Thyroid gland (tissue), 4 donors: ENCODE measurements around the gene FGGY. TPM values are rescaled to one million over a fixed set of nuclear protein-coding genes. Genes with fewer than 3 reads are reported as not detected.

ENCODE experiments used
- DNase-seq, 2 donors: peaks; one replicate each; pipeline ENCODE4 v3.0.0-alpha.2; 2019
- H3K27ac ChIP-seq, 3 donors: fragments of 200-600 bp; sonication (generic); 1 replicate in 2 of 3; 2 replicates in 1 of 3; pipeline ENCODE4 v1.5.1; 2016 to 2019; ENCODE audit warnings: mild to moderate bottlenecking in 1 of 3, moderate library complexity in 1 of 3
- H3K27me3 ChIP-seq: fragments of 200-600 bp; sonication (generic); one replicate; pipeline ENCODE4 v1.5.1; 2019
- H3K36me3 ChIP-seq, 2 donors: fragments of 200-600 bp; sonication (generic); one replicate each; pipeline ENCODE4 v1.5.1; 2016 to 2019
- H3K4me1 ChIP-seq, 2 donors: fragments of 200-600 bp; sonication (generic); one replicate each; pipeline ENCODE4 v1.5.1; 2017 to 2019
- H3K4me3 ChIP-seq, 3 donors: fragments of 200-600 bp; sonication (generic); replicated peaks in 1 of 3; 1 replicate in 2 of 3; 2 replicates in 1 of 3; pipeline ENCODE4 v1.5.1; 2016; ENCODE audit warnings: mild to moderate bottlenecking in 1 of 3
- H3K9me3 ChIP-seq: fragments of 200-600 bp; sonication (generic); one replicate; pipeline ENCODE4 v1.5.1; 2017
- POLR2A ChIP-seq, 2 donors: fragments of 450-650 bp; IDR thresholded peaks; one replicate each; pipeline ENCODE4 v1.6.1; 2017; ENCODE audit warnings: antibody characterized with exemption in 2 of 2, mild to moderate bottlenecking in 2 of 2, moderate library complexity in 1 of 2
- WGBS, 2 donors: methylation state at CpG; one replicate each; pipeline ENCODE4 v1.1.5; 2017; 5-methylcytosine and 5-hydroxymethylcytosine counted together
- intact Hi-C: fragments of 100-400 bp; cut with DNase I; formaldehyde crosslinking; loops from one replicate; pipeline ENCODE4 v1.15.1; 2023
- total RNA-seq, 4 donors: library from RNA; depleted of rRNA; stranded (reverse); fragments of >200 nt; gene quantifications; one replicate each; pipeline ENCODE4 v1.2.3, GENCODE V29; 2016
- TF ChIP-seq, protein P1 (sequence below), 6 experiments: fragments of 200-600 bp in 3 of 6; fragments of 450-650 bp in 3 of 6; sonication (generic) in 3 of 6; IDR thresholded peaks; one replicate each; pipeline ENCODE4 v1.5.1; 2016 to 2019; ENCODE audit warnings: antibody characterized with exemption in 6 of 6, mild to moderate bottlenecking in 2 of 6, inconsistent platforms in 1 of 6, moderate library complexity in 1 of 6

FGGY gene
- total RNA-seq, 4 donors from 2014 or later = 24.6 to 46.1 (median 36.4) TPM

DNA sequence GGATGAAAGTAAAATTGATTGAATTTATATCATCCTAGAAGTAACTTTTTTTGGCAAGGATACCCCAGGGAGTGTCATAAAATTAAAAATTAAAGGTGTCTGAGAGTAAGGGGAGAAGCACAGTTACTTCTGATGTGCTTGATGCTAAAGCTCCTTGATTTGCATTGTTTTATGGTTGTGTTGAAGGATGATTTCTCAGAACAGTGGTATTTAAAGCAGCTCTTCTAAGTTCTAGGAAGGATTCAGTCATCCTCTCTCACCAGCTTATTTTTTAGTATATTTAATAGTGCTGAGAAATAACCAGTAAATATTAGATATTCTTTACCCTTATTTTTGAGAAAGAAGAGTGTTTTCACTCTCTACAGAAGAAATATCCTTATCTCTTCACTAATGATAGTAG is 93.0 kb downstream of the FGGY start:
- no peaks in the 10 kb centered on the region for H3K27me3 ChIP-seq
- peaks cover 15 to 20% of the 10 kb centered on the region in 2 donors for H3K4me1 ChIP-seq
- H3K36me3 ChIP-seq = no peaks in the 10 kb centered on the region
- no peaks in the 10 kb centered on the region for H3K9me3 ChIP-seq
- DNase-seq = no peak
- no peak for TF ChIP-seq POLR2A (IDR thresholded peaks at IDR 0.05)
- TF ChIP-seq, protein P1, sequence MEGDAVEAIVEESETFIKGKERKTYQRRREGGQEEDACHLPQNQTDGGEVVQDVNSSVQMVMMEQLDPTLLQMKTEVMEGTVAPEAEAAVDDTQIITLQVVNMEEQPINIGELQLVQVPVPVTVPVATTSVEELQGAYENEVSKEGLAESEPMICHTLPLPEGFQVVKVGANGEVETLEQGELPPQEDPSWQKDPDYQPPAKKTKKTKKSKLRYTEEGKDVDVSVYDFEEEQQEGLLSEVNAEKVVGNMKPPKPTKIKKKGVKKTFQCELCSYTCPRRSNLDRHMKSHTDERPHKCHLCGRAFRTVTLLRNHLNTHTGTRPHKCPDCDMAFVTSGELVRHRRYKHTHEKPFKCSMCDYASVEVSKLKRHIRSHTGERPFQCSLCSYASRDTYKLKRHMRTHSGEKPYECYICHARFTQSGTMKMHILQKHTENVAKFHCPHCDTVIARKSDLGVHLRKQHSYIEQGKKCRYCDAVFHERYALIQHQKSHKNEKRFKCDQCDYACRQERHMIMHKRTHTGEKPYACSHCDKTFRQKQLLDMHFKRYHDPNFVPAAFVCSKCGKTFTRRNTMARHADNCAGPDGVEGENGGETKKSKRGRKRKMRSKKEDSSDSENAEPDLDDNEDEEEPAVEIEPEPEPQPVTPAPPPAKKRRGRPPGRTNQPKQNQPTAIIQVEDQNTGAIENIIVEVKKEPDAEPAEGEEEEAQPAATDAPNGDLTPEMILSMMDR (IDR thresholded peaks at IDR 0.05) = no peak
- no peak overlapping the region for H3K27ac ChIP-seq
- intact Hi-C loops = no loop called here
- H3K4me3 ChIP-seq = no peak overlapping the region

DNA sequence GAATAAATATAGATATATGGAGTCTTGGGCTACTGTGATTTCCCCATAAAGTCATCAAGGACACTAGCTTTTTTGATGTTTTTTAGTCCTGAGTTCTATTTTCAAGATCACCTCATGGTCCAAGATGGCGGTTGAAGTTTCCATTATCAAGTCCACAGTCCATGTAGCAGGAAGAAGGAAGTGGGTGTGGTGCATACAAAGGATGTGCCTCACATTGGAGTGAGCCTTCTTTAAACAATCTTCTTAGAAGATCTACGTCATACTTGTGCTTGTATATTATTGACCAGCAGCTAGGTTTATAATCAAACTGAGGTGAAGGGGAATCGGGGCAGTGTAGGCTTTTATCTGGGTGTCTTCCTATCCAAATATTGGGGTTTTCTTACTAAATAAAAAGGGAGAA is 93.4 kb downstream of the FGGY start:
- Histone ChIP-seq H3K27ac (no peak overlapping the region), H3K4me3 (no peak overlapping the region), H3K4me1 (peaks cover 15 to 20% of the 10 kb centered on the region in 2 donors), H3K36me3 (no peaks in the 10 kb centered on the region), H3K9me3 (no peaks in the 10 kb centered on the region), H3K27me3 (no peaks in the 10 kb centered on the region)
- WGBS, 2 donors = 92 to 93% methylated on average over 3 of the region's 3 CpGs
- TF ChIP-seq, protein P1 (IDR thresholded peaks at IDR 0.05) = no peak
- no peak for TF ChIP-seq POLR2A (IDR thresholded peaks at IDR 0.05)
- DNase-seq = no peak
- intact Hi-C loops = no loop called here

DNA sequence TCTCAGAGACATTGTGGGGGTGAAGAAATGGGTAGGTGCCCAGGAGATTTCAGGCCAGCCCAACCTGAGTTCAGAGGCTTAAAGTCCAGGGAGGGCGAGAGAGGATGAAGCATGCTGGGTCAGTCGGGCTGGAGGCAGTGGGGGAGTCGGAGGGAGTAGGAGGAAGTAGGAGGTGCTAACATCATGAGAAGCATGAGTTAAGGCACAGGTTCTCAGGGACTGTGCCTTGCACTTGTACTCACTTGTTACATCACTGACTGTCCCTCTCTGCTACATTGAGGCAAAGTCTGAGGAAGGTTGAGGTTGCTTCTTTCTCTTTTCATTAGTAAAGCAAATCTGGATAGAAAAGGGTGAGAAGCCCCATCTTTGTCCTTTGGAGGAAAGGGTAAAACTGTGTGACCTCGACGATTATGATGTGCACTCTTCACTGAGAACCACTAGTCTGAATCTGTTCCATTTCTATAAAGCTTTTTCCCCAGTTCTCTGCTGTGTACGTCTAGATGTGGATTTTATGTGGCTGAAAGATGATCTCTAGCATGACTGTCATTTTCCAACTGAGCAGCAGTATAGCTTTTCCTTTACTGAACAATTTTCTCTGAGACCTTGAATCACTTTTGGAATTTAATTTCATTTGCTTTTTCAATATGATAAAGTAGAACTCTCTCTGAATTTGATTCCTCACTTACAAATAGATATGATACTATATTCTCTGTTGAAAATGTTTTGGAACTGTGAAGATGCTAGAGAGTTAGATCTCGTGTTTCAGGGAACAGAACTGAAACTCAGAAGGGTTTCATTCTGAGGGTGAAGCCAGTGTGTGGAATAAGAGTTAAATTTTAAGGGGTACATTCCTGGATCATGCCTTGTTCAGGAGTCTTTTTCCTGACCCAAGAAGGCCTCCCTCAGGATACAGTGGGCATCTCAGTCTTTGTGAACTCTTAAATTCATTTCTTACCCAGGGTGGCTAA is 94.6 kb downstream of the FGGY start:
- no peak overlapping the region for H3K27ac ChIP-seq
- WGBS, 2 donors = 82 to 88% methylated on average over 7 of the region's 7 CpGs
- no peak overlapping the region for H3K4me3 ChIP-seq
- no peaks in the 10 kb centered on the region for H3K27me3 ChIP-seq
- DNase-seq = no peak
- H3K9me3 ChIP-seq = no peaks in the 10 kb centered on the region
- H3K4me1 ChIP-seq = peaks cover 15 to 20% of the 10 kb centered on the region in 2 donors
- TF ChIP-seq POLR2A (IDR thresholded peaks at IDR 0.05) = no peak
- TF ChIP-seq, protein P1 (IDR thresholded peaks at IDR 0.05) = no peak
- H3K36me3 ChIP-seq = no peaks in the 10 kb centered on the region
- intact Hi-C loops = no loop called here

DNA sequence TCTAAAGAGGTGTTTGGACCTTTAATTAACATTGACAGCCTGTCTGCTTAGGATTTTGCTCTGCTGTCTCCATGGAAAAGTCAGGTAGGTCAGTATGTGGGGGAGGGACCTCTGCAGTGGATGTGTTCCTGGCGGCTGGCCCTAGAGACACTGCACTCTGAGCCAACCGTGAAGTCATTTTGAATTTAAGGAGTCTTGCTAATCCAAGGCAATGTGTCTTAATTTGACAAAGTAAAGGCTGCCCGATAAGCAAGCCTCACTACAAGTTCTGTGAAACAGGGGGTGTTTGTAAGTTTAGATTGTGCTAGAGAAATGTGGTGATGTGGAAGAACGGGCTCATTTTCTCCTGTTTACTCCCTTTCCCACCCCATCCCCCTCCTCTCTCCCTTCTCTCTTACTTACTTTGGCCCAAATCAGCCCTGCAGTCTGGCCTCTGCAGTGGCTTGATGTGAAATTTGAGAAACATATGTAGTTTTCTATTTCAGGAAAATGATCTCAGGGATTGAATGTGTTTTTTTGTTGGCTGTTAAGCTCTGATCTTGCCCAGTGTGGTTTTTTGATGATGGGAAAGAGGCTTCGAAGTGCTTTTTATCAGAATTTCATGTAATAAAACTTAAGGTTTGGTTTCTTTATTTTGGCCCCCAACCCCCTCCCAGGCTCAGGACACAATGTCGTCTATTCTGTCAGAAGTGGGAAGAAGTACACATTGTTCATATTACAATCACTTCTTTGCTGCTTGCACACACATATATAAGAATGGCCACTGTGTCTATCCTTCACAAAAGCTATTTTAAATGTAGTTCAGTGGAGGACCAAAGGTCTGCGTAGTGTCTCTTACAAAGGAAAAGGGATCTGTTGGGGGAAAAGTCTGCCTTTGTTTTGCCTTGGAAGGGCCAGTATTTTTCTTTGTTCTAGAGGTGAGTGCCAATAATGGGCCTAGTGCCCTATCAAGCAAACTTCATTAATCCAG is 96.6 kb downstream of the FGGY start:
- Histone ChIP-seq H3K36me3 (no peaks in the 10 kb centered on the region), H3K27me3 (no peaks in the 10 kb centered on the region), H3K4me1 (peaks cover 15 to 20% of the 10 kb centered on the region in 2 donors), H3K4me3 (no peak overlapping the region), H3K27ac (peak overlapping the region; percentile 76 to 82 (median 79)), H3K9me3 (no peaks in the 10 kb centered on the region)
- intact Hi-C loops = no loop called here
- TF ChIP-seq, protein P1 (IDR thresholded peaks at IDR 0.05) = no peak
- TF ChIP-seq POLR2A (IDR thresholded peaks at IDR 0.05) = no peak
- 32 to 39% methylated on average over 7 of the region's 7 CpGs for WGBS, 2 donors
- DNase-seq = peak; percentile 85 to 89
